NCI-H748 (cell line): ENCODE measurements around the gene SLC25A31.
A peak's percentile ranks its signal among the peaks of the same experiment; 100 is the strongest.

Experiments used
- DNase-seq: peaks from one replicate; lab custom pipeline; 2025; ENCODE audit not compliant: unreplicated experiment; lab: John Stamatoyannopoulos, UW

SLC25A31 gene

GRCh38 chr4:127730142-127730913, at the start of gene SLC25A31:
SLC25A31 (plus strand) TSS chr4:127730400; CDS start chr4:127730546, 146 bp downstream.
- DNase-seq: no peak

DNA sequence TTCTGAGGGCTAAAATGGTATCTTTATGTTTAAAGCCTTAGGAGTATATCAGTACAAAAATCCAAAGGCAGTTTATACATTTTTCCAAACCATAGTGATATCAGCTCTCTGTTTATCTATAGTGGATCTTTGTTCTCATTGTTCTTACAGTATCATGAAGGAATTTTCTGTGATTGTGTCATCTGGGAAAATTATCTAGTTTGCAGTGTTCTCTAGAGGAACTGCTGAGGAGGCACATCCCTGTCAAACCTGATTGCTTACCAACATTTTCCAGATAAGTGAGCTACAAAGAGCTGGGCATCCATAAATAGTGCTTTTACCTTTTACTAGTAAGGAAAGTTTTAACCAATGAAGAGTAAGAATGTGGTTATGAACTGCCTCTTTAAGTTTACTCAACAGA, 44.9 kb upstream of the SLC25A31 start:
- DNase-seq: no peak

DNA sequence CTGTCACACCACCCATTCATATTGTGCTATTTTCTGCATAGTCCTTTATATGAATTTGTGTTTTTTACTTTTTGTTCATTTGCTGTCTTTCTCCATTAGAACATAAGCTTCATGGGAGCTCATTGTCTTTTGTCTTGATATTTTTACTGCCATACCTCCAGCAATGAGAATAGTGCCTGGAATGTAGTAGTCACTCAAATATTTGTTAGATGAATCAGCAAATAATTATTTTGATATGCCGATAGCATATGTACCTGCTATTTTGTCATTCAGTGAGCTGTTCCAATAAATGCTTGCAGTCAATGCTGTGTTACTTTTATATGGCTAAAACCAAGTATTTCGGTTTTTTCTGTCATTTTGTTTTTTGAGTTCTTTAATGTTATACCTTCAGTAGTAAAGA, 43.5 kb upstream of the SLC25A31 start:
- DNase-seq: no peak

GRCh38 chr4:127687580-127687979, 42.6 kb upstream of the SLC25A31 start:
- no peak for DNase-seq

GRCh38 chr4:127698789-127699200, 31.4 kb upstream of the SLC25A31 start:
- no peak for DNase-seq

DNA sequence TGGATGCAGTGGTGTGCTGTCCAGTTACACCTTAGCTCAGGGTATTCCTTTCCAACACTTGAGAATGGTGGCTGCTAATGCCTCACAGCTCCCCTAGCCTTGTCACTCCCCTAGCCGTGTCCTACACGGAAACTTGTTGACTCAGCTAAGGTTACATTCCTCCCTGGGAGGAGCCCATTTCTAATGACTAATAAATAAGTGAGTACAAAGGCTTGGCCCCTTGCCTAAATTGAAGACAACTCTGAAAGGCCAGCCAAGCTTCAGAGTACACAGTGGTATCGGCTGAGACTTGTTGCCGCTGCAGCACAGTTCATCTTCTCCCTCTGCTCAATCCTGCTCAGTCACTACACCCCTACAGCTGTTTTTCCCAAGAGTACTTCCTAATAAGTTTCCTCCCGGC, 21.2 kb upstream of the SLC25A31 start:
- peak; percentile 46 for DNase-seq

DNA sequence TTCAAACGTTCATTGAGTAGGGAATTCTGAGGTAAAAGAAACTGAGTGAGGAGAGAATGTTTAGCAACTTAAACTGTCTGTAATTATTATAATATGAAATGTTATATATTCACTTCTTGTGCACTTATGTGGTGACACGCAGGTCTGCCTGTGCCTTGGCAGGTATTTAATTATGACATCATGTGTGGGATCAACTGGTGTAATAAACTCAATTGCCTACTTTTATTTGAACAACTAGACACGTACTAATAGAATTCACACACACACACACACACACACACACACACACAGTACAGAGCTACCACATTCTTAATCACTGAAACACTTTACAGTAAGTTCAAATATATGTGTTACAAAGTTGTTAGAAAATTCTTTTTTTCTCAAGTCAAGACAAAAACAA, 20.7 kb upstream of the SLC25A31 start:
- no peak for DNase-seq

- no peak for DNase-seq
Observed at GRCh38 chr4:127731406-127731805, 1.2 kb downstream of the SLC25A31 start.

GRCh38 chr4:127732623-127733328, 2.6 kb downstream of the SLC25A31 start:
- DNase-seq: peak; percentile 51

- DNase-seq: no peak
Observed at GRCh38 chr4:127734976-127735375, 4.8 kb downstream of the SLC25A31 start.

DNA sequence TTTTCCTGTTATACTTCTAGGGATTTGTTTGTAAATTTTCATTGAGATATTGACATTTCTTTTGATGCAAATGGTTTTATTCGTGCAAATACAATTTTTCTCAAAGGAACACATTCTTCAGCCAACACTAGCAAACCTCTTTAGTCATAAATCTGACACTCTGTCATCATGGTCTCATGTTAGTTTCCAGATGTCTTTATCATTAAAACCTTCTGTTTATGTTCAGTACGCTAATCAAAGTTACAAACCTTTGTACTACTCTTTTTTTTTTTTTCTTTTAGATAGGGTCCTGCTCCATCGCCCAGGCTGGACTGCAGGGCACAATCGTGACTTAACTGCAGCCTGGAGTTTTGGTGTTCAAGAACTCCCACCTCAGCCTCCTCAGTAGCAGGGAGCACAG, 7.1 kb downstream of the SLC25A31 start:
- DNase-seq: no peak

GRCh38 chr4:127741247-127741646, 11.0 kb downstream of the SLC25A31 start:
- no peak for DNase-seq

DNA sequence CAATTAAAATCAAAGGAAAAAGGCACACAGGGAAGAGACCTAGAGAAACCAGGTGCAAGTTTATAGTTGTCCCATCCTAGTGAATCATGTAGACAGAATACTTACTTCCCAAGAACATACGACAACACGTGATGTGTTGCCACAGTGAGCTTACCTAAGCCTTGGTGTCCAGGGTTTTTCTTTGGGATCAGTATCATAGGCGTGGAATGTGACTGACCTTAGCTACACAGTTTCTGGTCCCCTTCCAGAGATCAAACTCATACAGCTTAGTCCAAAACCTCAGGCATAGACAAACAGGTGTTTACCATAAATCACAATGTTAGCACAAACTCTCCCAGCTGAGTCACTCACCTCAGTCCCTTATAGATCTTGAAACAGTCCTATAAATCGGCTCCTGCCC, 17.7 kb downstream of the SLC25A31 start:
- DNase-seq: no peak

- no peak for DNase-seq
Observed at GRCh38 chr4:127748957-127749356, 18.8 kb downstream of the SLC25A31 start.

DNA sequence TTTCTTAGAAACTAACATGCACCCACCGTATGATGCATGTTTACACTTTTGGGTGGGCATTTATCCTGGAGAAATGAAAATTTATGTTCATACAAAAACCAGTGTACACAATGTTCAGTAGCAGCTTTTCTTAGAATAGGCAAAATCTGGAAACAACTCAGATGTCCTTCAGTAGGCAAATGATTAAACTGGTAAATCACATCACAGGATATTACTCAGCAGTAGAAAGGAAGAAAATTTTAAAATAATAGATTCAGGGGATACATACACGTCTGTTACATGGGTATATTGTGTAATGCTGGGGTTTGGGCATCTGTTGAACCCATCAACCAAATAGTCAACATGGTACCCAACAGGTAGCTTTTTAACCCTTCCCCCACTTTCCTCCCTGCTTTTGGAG, 26.7 kb downstream of the SLC25A31 start:
- DNase-seq: no peak

- DNase-seq: no peak
Observed at GRCh38 chr4:127759228-127759820, 29.1 kb downstream of the SLC25A31 start.

DNA sequence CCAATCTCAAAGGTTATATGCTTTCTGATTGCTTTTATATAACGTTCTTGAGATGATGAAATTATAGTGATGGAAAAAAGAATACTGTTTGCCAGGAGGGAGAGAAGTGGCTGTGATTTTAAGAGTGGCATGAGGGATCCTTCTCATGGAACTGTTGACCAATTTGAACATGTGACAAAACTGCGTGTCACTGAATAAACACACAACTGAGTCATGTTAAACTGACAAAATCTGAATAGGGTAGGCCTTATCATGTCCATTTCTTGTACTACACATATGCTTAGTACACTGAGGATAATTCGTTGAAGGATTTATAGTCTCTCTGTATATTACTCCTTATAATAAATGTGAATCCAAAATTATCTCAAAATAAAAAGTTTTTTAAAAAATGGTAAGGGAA, 29.7 kb downstream of the SLC25A31 start:
- no peak for DNase-seq

GRCh38 chr4:127771535-127772275, 41.5 kb downstream of the SLC25A31 start:
- DNase-seq: no peak

GRCh38 chr4:127772769-127773671, 42.8 kb downstream of the SLC25A31 start:
- no peak for DNase-seq

- DNase-seq: no peak
Observed at GRCh38 chr4:127775843-127776242, 45.6 kb downstream of the SLC25A31 start.
